Right ventricle myocardium inferior (tissue), 1 donor: ENCODE results near the gene FBXL15. TPM values are rescaled to one million over a fixed set of nuclear protein-coding genes. Genes with fewer than 3 reads are reported as not detected.
A peak's percentile ranks its signal among the peaks of the same experiment; 100 is the strongest.

ENCODE experiments used
- ATAC-seq: fragments of 200-7000 bp; cut with Tn5 transposase; one replicate; pipeline ENCODE4 v1.9.1; 2020; ENCODE audit warnings: mild to moderate bottlenecking, moderate library complexity
- DNase-seq: peaks from one replicate; pipeline ENCODE4 v3.0.0; 2021; ENCODE audit errors: missing footprints
- intact Hi-C: fragments of 100-400 bp; cut with DNase I; formaldehyde crosslinking; loops from one replicate; pipeline ENCODE4 v1.11.0; 2022
- long read RNA-seq: library from polyadenylated mRNA; unstranded; transcript quantifications from one replicate; pipeline ENCODE4 v2.0.0, GENCODE V29; 2021
- total RNA-seq: library from RNA; stranded (reverse); fragmentation: NEBNext Ultra II Directional; extraction: Animal tissue kit (Norgen Biotek cat#: 25700); gene quantifications from one replicate; pipeline ENCODE4 v1.2.1, GENCODE V29; 2021
- donor health status: DM: no; HTN: yes; CAD: no; lungs with severe emphysema.

FBXL15 gene
- 8.4 TPM for total RNA-seq
- long read RNA-seq, partial matches to known transcripts, result 8 of 10 reads
- long read RNA-seq, other reads (novel, unspliced or antisense), result 1 of 10 reads

- peak; percentile 98 for DNase-seq
- peak; percentile 93 for ATAC-seq
- intact Hi-C loops, result loop anchor here (2.0 kb wide), 1 partner anchor 26 kb away; the partner anchor contains the start of gene NFKB2
These were observed at the start of gene FBXL15 for GRCh38 chr10:102420714-102421506. TSS of gene FBXL15 (plus strand) at chr10:102420836. CDS start at chr10:102421130, 294 bp downstream.

GRCh38 chr10:102371295-102371694 is 49.3 kb upstream of the FBXL15 start:
- ATAC-seq, result no peak
- DNase-seq, result no peak
- intact Hi-C loops, result no loop called here

GRCh38 chr10:102375250-102375649 is 45.4 kb upstream of the FBXL15 start:
- ATAC-seq (peak; percentile 7), DNase-seq (no peak)
- intact Hi-C loops, result no loop called here

- no peak for ATAC-seq
- no peak for DNase-seq
- intact Hi-C loops, result no loop called here
These were observed 44.8 kb upstream of the FBXL15 start for GRCh38 chr10:102375867-102376266.

- intact Hi-C loops, result no loop called here
- no peak for ATAC-seq
- DNase-seq, result no peak
These were observed 43.7 kb upstream of the FBXL15 start for GRCh38 chr10:102376901-102377300.

GRCh38 chr10:102379383-102379782 is 41.3 kb upstream of the FBXL15 start:
- ATAC-seq, result no peak
- no peak for DNase-seq
- intact Hi-C loops, result no loop called here

GRCh38 chr10:102381983-102382382 is 38.7 kb upstream of the FBXL15 start:
- ATAC-seq (no peak), DNase-seq (peak; percentile 60)
- intact Hi-C loops, result no loop called here

- intact Hi-C loops, result no loop called here
- DNase-seq (no peak), ATAC-seq (no peak)
These were observed 37.8 kb upstream of the FBXL15 start for GRCh38 chr10:102382871-102383270.

- ATAC-seq (no peak), DNase-seq (no peak)
- intact Hi-C loops, result no loop called here
These were observed 36.6 kb upstream of the FBXL15 start for GRCh38 chr10:102384053-102384452.

GRCh38 chr10:102384606-102385429 is 35.8 kb upstream of the FBXL15 start:
- intact Hi-C loops, result no loop called here
- ATAC-seq, result peak; percentile 72
- DNase-seq, result no peak

- ATAC-seq, result no peak
- no peak for DNase-seq
- intact Hi-C loops, result no loop called here
These were observed 30.7 kb upstream of the FBXL15 start for GRCh38 chr10:102389894-102390293.

- DNase-seq (no peak), ATAC-seq (no peak)
- intact Hi-C loops, result no loop called here
These were observed 28.3 kb upstream of the FBXL15 start for GRCh38 chr10:102392306-102392705.

- DNase-seq, result no peak
These were observed 27.1 kb upstream of the FBXL15 start for GRCh38 chr10:102393411-102394078.

GRCh38 chr10:102394079-102394800 is 26.4 kb upstream of the FBXL15 start:
- ATAC-seq, result peak; percentile 94
- intact Hi-C loops, result loop anchor here (1.0 to 2.0 kb wide), 4 partner anchors 27 to 242 kb away; partner anchors contain the start of genes FBXL15 and NOLC1
- peak; percentile 98 for DNase-seq

More at GRCh38 chr10:102393411-102394078, 27.1 kb upstream of the FBXL15 start:
- intact Hi-C loops, result loop anchor here (1.0 to 2.0 kb wide), 4 partner anchors 27 to 241 kb away; partner anchors contain the start of genes FBXL15 and NOLC1
- no peak for ATAC-seq

- DNase-seq (no peak), ATAC-seq (no peak)
- intact Hi-C loops, result loop anchor here (1.0 to 5.0 kb wide), 5 partner anchors 26 to 243 kb away; partner anchors contain the start of genes ACTR1A, FBXL15, NOLC1 and SUFU
These were observed 25.7 kb upstream of the FBXL15 start for GRCh38 chr10:102394801-102395399.

GRCh38 chr10:102395400-102396316 is 25.0 kb upstream of the FBXL15 start, which contains the start of gene NFKB2:
TSS of gene NFKB2 (plus strand) at chr10:102395705. CDS start at chr10:102395960, 255 bp downstream.
- peak; percentile 73 for ATAC-seq
- intact Hi-C loops, result loop anchor here (2.0 to 5.0 kb wide), 4 partner anchors 25 to 227 kb away; partner anchors contain the start of genes ACTR1A, FBXL15 and SUFU

GRCh38 chr10:102396317-102396650 is 24.4 kb upstream of the FBXL15 start:
- intact Hi-C loops, result loop anchor here (5.0 kb wide), 1 partner anchor 106 kb away; the partner anchor contains the start of genes ACTR1A and SUFU
- ATAC-seq (no peak), DNase-seq (no peak)

More at GRCh38 chr10:102395400-102396316, 25.0 kb upstream of the FBXL15 start, which contains the start of gene NFKB2:
- peak; percentile 94 for DNase-seq
